ENCODE data around the gene EIF4E2. TPM values are rescaled to one million over a fixed set of nuclear protein-coding genes. Genes with fewer than 3 reads are reported as not detected.

Gene EIF4E2
- polyA plus RNA-seq, 1 experiment, result 23.1 TPM

- ChIA-PET POLR2A (no interaction called here), CTCF (interaction anchor here (0.7 kb wide), 1 partner anchor 16 kb away, joined by 4 read pairs; no protein-coding TSS in a partner anchor)
- DNase-seq (ENCODE audit: low read depth), result no peak
- H3K27me3 ChIP-seq (ENCODE audit: control insufficient read depth, insufficient read depth, low read length), result peaks cover 3% of the 10 kb centered on the region
- no peaks in the 10 kb centered on the region for H3K36me3 ChIP-seq (ENCODE audit: control insufficient read depth, insufficient read depth, low read length)
- H3K4me3 ChIP-seq (ENCODE audit: low read depth, low read length), result no peak overlapping the region
- no peak for TF ChIP-seq CTCF (IDR thresholded peaks at IDR 0.05; ENCODE audit: insufficient read depth, low read depth, low read length)
Measured at GRCh38 chr2:232537499-232537898, 13.0 kb upstream of the EIF4E2 start.

GRCh38 chr2:232538671-232539070 is 11.8 kb upstream of the EIF4E2 start:
- no peak for DNase-seq (ENCODE audit: low read depth)
- CTCF ChIA-PET, result interaction anchor here (0.6 kb wide), 1 partner anchor 898 kb away, joined by 3 read pairs; no protein-coding TSS in a partner anchor
- POLR2A ChIA-PET, result no interaction called here
- no peak for TF ChIP-seq CTCF (IDR thresholded peaks at IDR 0.05; ENCODE audit: insufficient read depth, low read depth, low read length)
- H3K4me3 ChIP-seq (ENCODE audit: low read depth, low read length), result no peak overlapping the region
- H3K27me3 ChIP-seq (ENCODE audit: control insufficient read depth, insufficient read depth, low read length), result peaks cover 3% of the 10 kb centered on the region
- no peaks in the 10 kb centered on the region for H3K36me3 ChIP-seq (ENCODE audit: control insufficient read depth, insufficient read depth, low read length)

GRCh38 chr2:232539298-232540231 is 10.9 kb upstream of the EIF4E2 start, which contains the start of gene CHRNG:
TSS of gene CHRNG (plus strand) at chr2:232539692. CDS start at chr2:232539748, 56 bp downstream.
- H3K36me3 ChIP-seq (ENCODE audit: control insufficient read depth, insufficient read depth, low read length), result no peaks in the 10 kb centered on the region; the same call in 1 of the 2 replicates
- DNase-seq (ENCODE audit: low read depth), result no peak
- no peak within 1 kb of the TSS for H3K4me3 ChIP-seq (ENCODE audit: low read depth, low read length)
- no peak for TF ChIP-seq CTCF (IDR thresholded peaks at IDR 0.05; ENCODE audit: insufficient read depth, low read depth, low read length)
- POLR2A ChIA-PET, result no interaction called here
- CTCF ChIA-PET, result no interaction called here
- H3K27me3 ChIP-seq (ENCODE audit: control insufficient read depth, insufficient read depth, low read length), result peaks cover 3% of the 10 kb centered on the region

- Histone ChIP-seq H3K4me3 (ENCODE audit: low read depth, low read length) (no peak overlapping the region), H3K36me3 (ENCODE audit: control insufficient read depth, insufficient read depth, low read length) (peaks cover under 1% of the 10 kb centered on the region; the same call in 1 of the 2 replicates), H3K27me3 (ENCODE audit: control insufficient read depth, insufficient read depth, low read length) (peaks cover 3% of the 10 kb centered on the region)
- ChIA-PET POLR2A (no interaction called here), CTCF (no interaction called here)
- TF ChIP-seq CTCF (IDR thresholded peaks at IDR 0.05; ENCODE audit: insufficient read depth, low read depth, low read length), result no peak
- DNase-seq (ENCODE audit: low read depth), result no peak
Measured at GRCh38 chr2:232540441-232541041, 9.9 kb upstream of the EIF4E2 start.

Data from BJ (cell line).